ENCODE measurements around the gene MYO16.

DNA sequence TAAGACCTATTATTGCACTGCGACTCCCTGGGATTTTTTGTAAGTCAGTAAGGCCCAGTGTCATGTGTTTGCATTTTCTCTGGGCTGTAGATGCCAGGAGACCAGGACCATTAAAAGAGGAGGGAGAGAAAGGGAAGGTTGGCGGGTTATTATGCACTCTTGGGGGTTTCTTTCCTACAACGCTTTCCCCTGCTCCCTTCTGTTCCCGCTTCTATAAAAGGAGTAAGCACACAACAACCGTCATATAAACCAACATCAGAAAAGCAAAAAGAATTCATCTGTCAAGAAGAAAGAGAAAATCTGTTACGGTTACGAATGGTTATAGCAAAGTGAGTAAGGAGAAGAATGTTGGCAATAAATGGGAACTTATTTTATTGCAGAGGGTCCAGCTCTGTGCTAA, 615.2 kb downstream of the MYO16 start:
- TF ChIP-seq YY1 (IDR thresholded peaks at IDR 0.05; ENCODE audit: insufficient read depth, insufficient read length) (no peak), ZNF274 (IDR thresholded peaks at IDR 0.05; ENCODE audit: low read depth, low read length) (no peak), SUZ12 (IDR thresholded peaks at IDR 0.05; ENCODE audit: extremely low read depth, insufficient read depth, insufficient read length) (no peak)
